ENCODE data around the gene HSPA14. TPM values are rescaled to one million over a fixed set of nuclear protein-coding genes. Genes with fewer than 3 reads are reported as not detected.
"Not testable (repeated sequence)": the region's sequence is repeated elsewhere in the genome, so short reads cannot be mapped to it uniquely, and the experiment has no call there.

HSPA14 gene
- total RNA-seq, 1 donor: 15.5 TPM

DNA sequence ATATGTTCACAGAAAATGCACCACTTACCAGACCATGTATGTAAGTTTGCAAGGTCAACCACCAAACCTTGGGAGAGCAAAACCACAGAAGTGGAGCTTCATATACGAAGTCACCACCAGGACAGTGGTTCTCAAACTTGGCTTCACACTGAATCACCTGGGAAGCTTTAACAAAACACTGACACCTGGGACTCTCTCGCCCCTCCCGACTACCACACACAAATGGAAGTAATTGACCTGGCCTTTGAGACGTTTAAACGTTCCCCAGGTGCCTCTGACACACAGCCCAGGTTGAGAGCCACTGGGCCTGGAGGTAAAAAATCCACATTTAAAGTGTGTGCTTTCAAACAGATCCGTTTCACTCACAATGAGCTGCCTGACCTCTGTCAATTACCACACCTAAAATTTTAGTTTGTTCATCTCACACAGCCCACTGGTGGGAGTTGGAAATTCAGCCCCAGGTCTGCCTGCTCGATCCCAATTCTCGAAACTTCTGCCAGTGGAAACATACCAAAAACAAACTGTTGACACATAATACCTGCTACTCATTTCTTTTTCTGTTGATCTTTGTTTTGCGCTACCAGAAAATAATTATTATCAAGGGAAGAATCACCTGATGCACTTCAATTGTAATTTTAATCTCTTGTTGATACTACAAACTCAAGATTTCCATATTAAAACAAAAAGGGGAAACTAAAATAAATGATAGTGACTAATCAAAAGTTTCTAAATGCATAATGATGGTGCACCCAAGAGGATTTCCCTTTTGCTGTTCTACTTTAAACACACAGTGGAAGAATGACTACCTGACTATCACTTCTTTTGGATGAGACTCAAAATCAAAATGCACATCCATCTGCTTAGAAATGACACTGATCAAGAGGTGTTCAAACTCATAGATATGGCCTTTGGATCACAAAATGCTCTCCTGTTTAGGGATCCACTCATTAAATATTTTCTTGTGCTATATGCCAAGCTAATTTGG is 26.8 kb upstream of the HSPA14 start:
- H3K4me3 ChIP-seq (ENCODE audit: low read depth, low read length): no peak overlapping the region
- no peak for DNase-seq (ENCODE audit: low read depth)
- TF ChIP-seq, protein P1, sequence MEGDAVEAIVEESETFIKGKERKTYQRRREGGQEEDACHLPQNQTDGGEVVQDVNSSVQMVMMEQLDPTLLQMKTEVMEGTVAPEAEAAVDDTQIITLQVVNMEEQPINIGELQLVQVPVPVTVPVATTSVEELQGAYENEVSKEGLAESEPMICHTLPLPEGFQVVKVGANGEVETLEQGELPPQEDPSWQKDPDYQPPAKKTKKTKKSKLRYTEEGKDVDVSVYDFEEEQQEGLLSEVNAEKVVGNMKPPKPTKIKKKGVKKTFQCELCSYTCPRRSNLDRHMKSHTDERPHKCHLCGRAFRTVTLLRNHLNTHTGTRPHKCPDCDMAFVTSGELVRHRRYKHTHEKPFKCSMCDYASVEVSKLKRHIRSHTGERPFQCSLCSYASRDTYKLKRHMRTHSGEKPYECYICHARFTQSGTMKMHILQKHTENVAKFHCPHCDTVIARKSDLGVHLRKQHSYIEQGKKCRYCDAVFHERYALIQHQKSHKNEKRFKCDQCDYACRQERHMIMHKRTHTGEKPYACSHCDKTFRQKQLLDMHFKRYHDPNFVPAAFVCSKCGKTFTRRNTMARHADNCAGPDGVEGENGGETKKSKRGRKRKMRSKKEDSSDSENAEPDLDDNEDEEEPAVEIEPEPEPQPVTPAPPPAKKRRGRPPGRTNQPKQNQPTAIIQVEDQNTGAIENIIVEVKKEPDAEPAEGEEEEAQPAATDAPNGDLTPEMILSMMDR (IDR thresholded peaks at IDR 0.05; ENCODE audit: insufficient read depth, low read depth, low read length): no peak

DNA sequence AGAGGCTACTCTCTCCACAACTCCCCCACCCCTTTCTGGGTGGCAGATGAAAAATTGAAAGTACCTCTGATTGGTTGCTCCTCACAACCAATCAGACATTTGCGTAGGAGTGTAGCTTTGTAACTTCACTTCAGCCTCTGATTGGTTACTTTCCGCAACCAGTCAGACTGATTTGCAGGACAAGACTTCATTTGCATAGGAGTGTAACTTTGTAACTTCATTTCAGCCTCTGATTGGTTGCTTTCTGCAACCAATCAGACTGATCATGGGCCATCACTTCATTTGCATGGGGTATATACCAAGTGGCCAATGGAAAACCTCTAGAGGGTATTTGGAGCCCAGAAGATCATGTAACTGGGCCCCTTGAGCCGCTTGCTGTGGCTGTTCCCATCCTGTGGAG is 25.8 kb upstream of the HSPA14 start:
- TF ChIP-seq, protein P1 (IDR thresholded peaks at IDR 0.05; ENCODE audit: insufficient read depth, low read depth, low read length): no peak
- DNase-seq (ENCODE audit: low read depth): peak; percentile 16
- H3K4me3 ChIP-seq (ENCODE audit: low read depth, low read length): no peak overlapping the region

DNA sequence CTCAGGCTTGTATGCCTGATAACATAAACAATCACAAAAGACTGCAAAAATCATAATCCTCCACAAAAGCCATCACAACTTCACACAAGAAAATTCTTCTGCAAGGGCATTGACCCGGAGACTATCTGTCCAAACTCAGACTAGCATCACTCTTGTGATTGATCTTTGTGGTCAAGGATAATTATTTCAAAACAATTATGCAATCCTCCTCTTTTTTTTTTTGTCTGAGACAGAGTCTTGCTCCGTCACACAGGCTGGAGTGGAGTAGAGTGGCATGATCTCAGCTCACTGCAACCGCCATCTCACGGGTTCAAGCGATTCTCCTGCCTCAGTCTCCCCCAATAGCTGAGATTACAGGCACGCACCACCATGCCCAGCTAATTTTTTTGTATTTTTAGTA is 22.4 kb upstream of the HSPA14 start:
- TF ChIP-seq, protein P1 (IDR thresholded peaks at IDR 0.05; ENCODE audit: insufficient read depth, low read depth, low read length): no peak
- peak; percentile 17 for DNase-seq (ENCODE audit: low read depth)
- no peak overlapping the region for H3K4me3 ChIP-seq (ENCODE audit: low read depth, low read length)

DNA sequence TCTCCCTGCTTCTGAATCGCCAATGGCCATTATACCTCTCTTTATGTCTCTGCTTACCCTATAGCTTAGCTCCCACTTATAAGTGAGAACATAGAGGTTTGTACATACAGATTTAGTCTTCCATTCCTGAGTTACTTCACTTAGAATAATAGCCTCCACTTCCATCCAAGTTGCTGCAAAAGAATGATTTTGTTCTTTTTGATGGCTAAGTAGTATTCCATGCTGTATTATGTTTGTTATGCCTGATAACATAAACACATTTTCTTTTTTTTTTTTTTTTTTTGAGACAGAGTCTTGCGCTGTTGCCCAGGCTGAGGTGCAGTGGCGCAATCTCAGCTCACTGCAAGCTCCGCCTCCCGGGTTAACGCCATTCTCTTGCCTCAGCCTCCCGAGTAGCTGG is 21.4 kb upstream of the HSPA14 start:
- not testable (repeated sequence) for DNase-seq (ENCODE audit: low read depth); H3K4me3 ChIP-seq (ENCODE audit: low read depth, low read length)

DNA sequence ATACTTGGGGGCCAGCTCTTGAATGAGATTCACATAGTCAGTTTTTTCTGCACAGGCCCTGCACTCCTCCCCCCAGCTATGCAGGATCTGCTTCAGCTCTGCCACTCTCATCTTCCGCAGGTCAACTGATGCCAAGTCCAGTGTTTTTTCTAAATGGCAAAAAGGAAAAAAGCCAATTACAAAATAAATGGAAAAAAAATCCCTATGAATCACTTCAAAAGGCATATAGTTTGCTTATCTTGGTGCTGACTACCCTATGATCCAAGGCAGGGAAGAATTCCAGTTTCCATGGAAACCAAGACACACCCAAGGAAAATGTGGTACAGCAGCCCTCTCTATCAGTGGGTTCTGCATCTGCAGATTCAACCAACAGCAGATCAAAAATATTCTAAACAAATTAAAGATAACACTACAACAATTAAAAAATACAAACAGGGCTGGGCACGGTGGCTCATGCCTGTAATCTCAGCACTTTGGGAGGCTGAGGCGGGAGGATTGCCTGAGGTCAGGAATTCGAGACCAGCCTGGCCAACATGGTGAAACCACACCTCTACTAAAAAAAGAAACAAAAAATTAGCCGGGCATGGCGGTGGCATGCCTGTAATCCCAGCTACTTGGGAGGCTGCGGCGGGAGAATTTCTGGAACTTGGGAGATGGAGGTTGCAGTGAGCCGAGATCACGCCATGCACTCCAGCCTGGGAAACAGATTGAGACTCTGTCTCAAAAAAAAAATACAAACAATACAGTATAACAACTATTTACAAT is 17.9 kb upstream of the HSPA14 start:
- no peak overlapping the region for H3K4me3 ChIP-seq (ENCODE audit: low read depth, low read length)
- TF ChIP-seq, protein P1 (IDR thresholded peaks at IDR 0.05; ENCODE audit: insufficient read depth, low read depth, low read length): no peak
- DNase-seq (ENCODE audit: low read depth): peak; percentile 70

DNA sequence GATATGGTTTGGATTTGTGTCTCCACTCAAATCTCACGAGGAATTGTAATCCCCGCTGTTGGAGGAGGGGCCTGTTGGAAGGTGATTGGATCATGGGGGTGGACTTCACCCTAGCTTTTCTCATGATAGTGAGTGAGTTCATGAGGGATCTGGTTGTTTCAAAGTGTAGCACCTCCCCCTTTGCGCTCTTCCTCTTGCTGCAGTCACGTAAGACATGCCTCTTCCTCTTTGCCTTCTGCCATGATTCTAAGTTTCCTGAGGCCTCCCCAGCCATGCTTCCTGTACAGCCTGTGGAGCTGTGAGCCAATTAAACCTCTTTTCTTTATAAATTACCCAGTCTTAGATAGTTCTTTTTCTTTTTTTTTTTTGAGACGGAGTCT is 17.3 kb upstream of the HSPA14 start:
- TF ChIP-seq, protein P1 (IDR thresholded peaks at IDR 0.05; ENCODE audit: insufficient read depth, low read depth, low read length): no peak
- no peak for DNase-seq (ENCODE audit: low read depth)
- H3K4me3 ChIP-seq (ENCODE audit: low read depth, low read length): no peak overlapping the region

Data from fibroblast of villous mesenchyme (primary cell).